Activated CD8-positive, alpha-beta T cell treated with anti-CD3 and anti-CD28 coated beads for 36 hours (primary cell): ENCODE data around the gene KLK6. TPM values are rescaled to one million over a fixed set of nuclear protein-coding genes. Genes with fewer than 3 reads are reported as not detected.

Experiments used
- ATAC-seq: fragments of 200-7000 bp; cut with Tn5 transposase; one replicate; pipeline ENCODE4 v1.10.0; 2021; ENCODE audit warnings: mild to moderate bottlenecking, moderate library complexity
- CTCF ChIA-PET: fragments of 350-600 bp; sonication (Branson Sonifier 250); formaldehyde crosslinking; loops from one replicate; lab custom pipeline; 2021; ENCODE audit warnings: antibody characterized with exemption; lab: Charles Lee
- POLR2A ChIA-PET: fragments of 350-600 bp; sonication (Branson Sonifier 250); formaldehyde crosslinking; loops from one replicate; lab custom pipeline; 2021; ENCODE audit warnings: antibody characterized with exemption; lab: Charles Lee
- DNase-seq: peaks from one replicate; pipeline ENCODE4 v3.0.0-alpha.2; 2020
- H3K27ac Mint-ChIP-seq: one replicate; pipeline ENCODE4 v1.8.0; 2021; ENCODE audit warnings: mild to moderate bottlenecking, mixed read lengths
- H3K27me3 Mint-ChIP-seq: one replicate; pipeline ENCODE4 v1.8.0; 2021; ENCODE audit warnings: mixed read lengths
- H3K36me3 Mint-ChIP-seq: one replicate; pipeline ENCODE4 v1.8.0; 2021; ENCODE audit warnings: low read depth, mixed read lengths
- H3K4me1 Mint-ChIP-seq: one replicate; pipeline ENCODE4 v1.8.0; 2021; ENCODE audit warnings: low read depth, mixed read lengths
- H3K4me3 Mint-ChIP-seq: one replicate; pipeline ENCODE4 v1.8.0; 2021; ENCODE audit warnings: mild to moderate bottlenecking, moderate library complexity, mixed read lengths
- H3K9me3 Mint-ChIP-seq: one replicate; pipeline ENCODE4 v1.8.0; 2021; ENCODE audit warnings: mixed read lengths
- intact Hi-C: fragments of 100-400 bp; cut with micrococcal nuclease; formaldehyde crosslinking; loops from one replicate; pipeline ENCODE4 v1.10.0; 2022
- total RNA-seq, 2 experiments: library from RNA; stranded (reverse); gene quantifications; one replicate each; pipeline ENCODE4 v1.2.3, GENCODE V29; 2021
- TF ChIP-seq, protein P1 (sequence below): fragments of 200-600 bp; IDR thresholded peaks from one replicate; pipeline ENCODE4 v1.8.0; 2022; ENCODE audit warnings: antibody characterized with exemption, mild to moderate bottlenecking

The KLK6 gene
- total RNA-seq, 2 experiments from 2014 or later: not detected

GRCh38 chr19:50981587-50982146, 12.3 kb upstream of the KLK6 start:
- no peaks in the 10 kb centered on the region for H3K9me3 Mint-ChIP-seq
- no peak overlapping the region for H3K4me3 Mint-ChIP-seq
- peaks cover 37% of the 10 kb centered on the region for H3K27me3 Mint-ChIP-seq
- ATAC-seq: no peak
- no peak for DNase-seq
- H3K27ac Mint-ChIP-seq: no peak overlapping the region
- ChIA-PET POLR2A (no interaction called here), CTCF (no interaction called here)
- no peaks in the 10 kb centered on the region for H3K36me3 Mint-ChIP-seq
- intact Hi-C loops: no loop called here
- TF ChIP-seq, protein P1, sequence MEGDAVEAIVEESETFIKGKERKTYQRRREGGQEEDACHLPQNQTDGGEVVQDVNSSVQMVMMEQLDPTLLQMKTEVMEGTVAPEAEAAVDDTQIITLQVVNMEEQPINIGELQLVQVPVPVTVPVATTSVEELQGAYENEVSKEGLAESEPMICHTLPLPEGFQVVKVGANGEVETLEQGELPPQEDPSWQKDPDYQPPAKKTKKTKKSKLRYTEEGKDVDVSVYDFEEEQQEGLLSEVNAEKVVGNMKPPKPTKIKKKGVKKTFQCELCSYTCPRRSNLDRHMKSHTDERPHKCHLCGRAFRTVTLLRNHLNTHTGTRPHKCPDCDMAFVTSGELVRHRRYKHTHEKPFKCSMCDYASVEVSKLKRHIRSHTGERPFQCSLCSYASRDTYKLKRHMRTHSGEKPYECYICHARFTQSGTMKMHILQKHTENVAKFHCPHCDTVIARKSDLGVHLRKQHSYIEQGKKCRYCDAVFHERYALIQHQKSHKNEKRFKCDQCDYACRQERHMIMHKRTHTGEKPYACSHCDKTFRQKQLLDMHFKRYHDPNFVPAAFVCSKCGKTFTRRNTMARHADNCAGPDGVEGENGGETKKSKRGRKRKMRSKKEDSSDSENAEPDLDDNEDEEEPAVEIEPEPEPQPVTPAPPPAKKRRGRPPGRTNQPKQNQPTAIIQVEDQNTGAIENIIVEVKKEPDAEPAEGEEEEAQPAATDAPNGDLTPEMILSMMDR: no peak
- H3K4me1 Mint-ChIP-seq: no peaks in the 10 kb centered on the region

- no peaks in the 10 kb centered on the region for H3K36me3 Mint-ChIP-seq
- DNase-seq: no peak
- no peaks in the 10 kb centered on the region for H3K4me1 Mint-ChIP-seq
- H3K4me3 Mint-ChIP-seq: no peak overlapping the region
- POLR2A ChIA-PET: no interaction called here
- intact Hi-C loops: no loop called here
- CTCF ChIA-PET: no interaction called here
- no peaks in the 10 kb centered on the region for H3K9me3 Mint-ChIP-seq
- H3K27me3 Mint-ChIP-seq: peaks cover 43% of the 10 kb centered on the region
- H3K27ac Mint-ChIP-seq: no peak overlapping the region
- ATAC-seq: no peak
- TF ChIP-seq, protein P1: no peak
Observed at GRCh38 chr19:50980208-50980607, 10.8 kb upstream of the KLK6 start.

DNA sequence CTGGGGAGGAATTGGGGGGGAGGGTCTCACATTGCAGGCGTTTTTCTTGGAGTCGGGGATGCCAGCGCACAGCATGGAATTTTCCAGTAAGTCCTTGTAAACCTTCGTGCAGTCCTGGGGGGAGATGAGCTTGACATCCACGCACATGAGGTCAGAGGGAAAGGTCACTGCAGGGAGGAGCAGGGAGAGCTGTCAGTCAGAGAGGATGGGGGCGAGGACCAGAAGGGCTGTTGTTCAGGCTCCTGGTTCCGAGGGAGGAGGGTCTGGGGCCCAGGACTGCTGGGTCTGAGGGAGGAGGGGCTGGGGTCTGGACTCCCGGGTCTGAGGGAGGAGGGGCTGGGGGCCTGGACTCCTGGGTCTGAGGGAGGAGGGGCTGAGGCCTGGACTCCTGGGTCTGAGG, 10.4 kb upstream of the KLK6 start:
- H3K36me3 Mint-ChIP-seq: no peaks in the 10 kb centered on the region
- POLR2A ChIA-PET: no interaction called here
- intact Hi-C loops: no loop called here

GRCh38 chr19:50978772-50979390, 9.5 kb upstream of the KLK6 start:
- intact Hi-C loops: no loop called here
- Mint-ChIP-seq H3K4me1 (no peaks in the 10 kb centered on the region), H3K27ac (no peak overlapping the region), H3K27me3 (peaks cover 42% of the 10 kb centered on the region), H3K36me3 (no peaks in the 10 kb centered on the region), H3K9me3 (no peaks in the 10 kb centered on the region), H3K4me3 (no peak overlapping the region)
- DNase-seq (no peak), ATAC-seq (no peak)
- TF ChIP-seq, protein P1: no peak
- POLR2A ChIA-PET: no interaction called here
- CTCF ChIA-PET: no interaction called here

More for the DNA sequence above, 10.4 kb upstream of the KLK6 start:
- Mint-ChIP-seq H3K9me3 (no peaks in the 10 kb centered on the region), H3K27ac (no peak overlapping the region), H3K4me3 (no peak overlapping the region), H3K27me3 (peaks cover 39% of the 10 kb centered on the region), H3K4me1 (no peaks in the 10 kb centered on the region)
- CTCF ChIA-PET: no interaction called here
- DNase-seq: no peak
- no peak for ATAC-seq
- TF ChIP-seq, protein P1: no peak

DNA sequence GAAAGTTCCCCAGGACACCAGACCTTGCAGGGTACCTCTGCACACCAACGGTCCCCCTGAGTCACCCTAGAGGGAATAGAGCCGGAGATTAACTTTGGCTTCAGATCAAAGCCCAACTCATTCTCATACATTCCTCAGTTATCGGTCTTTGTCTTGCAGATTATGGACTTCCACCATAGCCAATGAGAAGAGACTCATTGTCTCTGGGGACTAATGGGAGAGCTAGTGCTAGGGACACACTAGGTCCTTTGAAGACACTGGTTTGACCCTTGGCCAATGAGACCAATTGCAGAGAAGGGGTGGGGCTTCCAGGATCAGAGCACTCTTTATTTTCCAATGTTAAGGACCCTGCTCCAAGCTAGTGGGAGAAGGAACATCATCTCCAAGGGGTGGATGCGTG, 8.2 kb upstream of the KLK6 start:
- H3K36me3 Mint-ChIP-seq: no peaks in the 10 kb centered on the region
- CTCF ChIA-PET: no interaction called here
- no peak overlapping the region for H3K27ac Mint-ChIP-seq
- intact Hi-C loops: no loop called here
- DNase-seq: no peak
- no peak for ATAC-seq
- H3K4me1 Mint-ChIP-seq: no peaks in the 10 kb centered on the region
- POLR2A ChIA-PET: interaction anchor here (0.6 kb wide), 1 partner anchor 11 kb away, joined by 3 read pairs; no protein-coding TSS in a partner anchor
- no peaks in the 10 kb centered on the region for H3K9me3 Mint-ChIP-seq
- no peak overlapping the region for H3K4me3 Mint-ChIP-seq
- TF ChIP-seq, protein P1: no peak
- peaks cover 48% of the 10 kb centered on the region for H3K27me3 Mint-ChIP-seq
